HCT116 (cell line): ENCODE data around the gene FNDC1. TPM values are rescaled to one million over a fixed set of nuclear protein-coding genes. Genes with fewer than 3 reads are reported as not detected.

Experiments used
- ATAC-seq: fragments of 200-7000 bp; cut with Tn5 transposase; 2 replicates; pipeline ENCODE4 v1.9.1; 2020; ENCODE audit warnings: mild to moderate bottlenecking, moderate library complexity
- BruUV-seq: library from RNA; stranded (reverse); fragments of 400-500 nt; replicated peaks from 2 replicates; lab custom pipeline; 2021; lab: Mats Ljungman, UMichigan
- CTCF ChIA-PET: fragments of 300-600 bp; sonication (Branson Sonifier 250); formaldehyde crosslinking; loops from one replicate; lab custom pipeline; 2021; ENCODE audit warnings: antibody characterized with exemption; lab: Charles Lee
- POLR2A ChIA-PET: fragments of 300-600, 350-600 bp; sonication (Branson Sonifier 250); formaldehyde crosslinking; loops from one replicate; lab custom pipeline; 2021; ENCODE audit warnings: antibody characterized with exemption; lab: Charles Lee
- RAD21 ChIA-PET, 2 experiments: fragments of 300-600 bp; sonication (Branson Sonifier 250); formaldehyde crosslinking; loops; one replicate each; lab custom pipeline; 2023; ENCODE audit warnings: low total read pairs in 2 of 2; ENCODE audit not compliant: uncharacterized antibody in 2 of 2, unreplicated experiment in 2 of 2, low non-redundant PET in 1 of 2; lab: Charles Lee
- DNase-seq: peaks from one replicate; pipeline ENCODE4 v3.0.0-alpha.2; 2010; ENCODE audit warnings: low read depth, low spot score
- H2AFZ ChIP-seq: fragments of 200-600 bp; shearing (Covaris generic), sonication (generic); 2 replicates; pipeline ENCODE4 v1.6.1; 2017; ENCODE audit warnings: low read depth, mixed run types, mixed read lengths, antibody characterized with exemption, low read length; ENCODE audit not compliant: poor library complexity, severe bottlenecking
- H3K27ac ChIP-seq: 2 replicates; pipeline ENCODE4 v1.5.1; 2012; ENCODE audit warnings: low read depth, low read length
- H3K27me3 ChIP-seq: fragments of 200-600 bp; sonication (generic); 2 replicates; pipeline ENCODE4 v1.6.1; 2016; ENCODE audit warnings: mixed run types, low read length, mixed read lengths; ENCODE audit not compliant: insufficient read depth
- H3K36me3 ChIP-seq, 2 experiments: fragments of 200-500 bp in 1 of 2; fragments of 200-600 bp in 1 of 2; sonication (Bioruptor generic) in 1 of 2; sonication (generic) in 1 of 2; 2 replicates each; pipeline versions ENCODE4 v1.5.1 to v1.6.1; 2014 to 2016; ENCODE audit warnings: low read length in 2 of 2, inconsistent platforms in 1 of 2, mixed read lengths in 1 of 2, mixed run types in 1 of 2; ENCODE audit not compliant: insufficient read depth in 2 of 2, control insufficient read depth in 1 of 2
- H3K4me1 ChIP-seq, 2 experiments: fragments of 200-600 bp in 1 of 2; sonication (generic) in 1 of 2; 2 replicates each; pipeline versions ENCODE4 v1.5.1 to v1.6.1; 2012 to 2017; ENCODE audit warnings: low read length in 2 of 2, inconsistent platforms in 1 of 2, mild to moderate bottlenecking in 1 of 2, mixed read lengths in 1 of 2, mixed run types in 1 of 2, moderate library complexity in 1 of 2; ENCODE audit not compliant: insufficient read depth in 2 of 2, control insufficient read depth in 1 of 2
- H3K4me2 ChIP-seq: fragments of 200-600 bp; sonication (generic); 2 replicates; pipeline ENCODE4 v1.6.1; 2017; ENCODE audit warnings: mixed run types, low read length, mixed read lengths
- H3K4me3 ChIP-seq, 2 experiments: fragments of 200-600 bp in 1 of 2; sonication (generic) in 1 of 2; replicated peaks in 1 of 2; 2 replicates each; pipeline ENCODE4 v1.5.1; 2011 to 2016; ENCODE audit warnings: low read length in 2 of 2, control low read depth in 1 of 2, low read depth in 1 of 2, mild to moderate bottlenecking in 1 of 2, mixed read lengths in 1 of 2, mixed run types in 1 of 2
- H3K79me2 ChIP-seq: fragments of 200-600 bp; sonication (generic); 2 replicates; pipeline ENCODE4 v1.6.1; 2017; ENCODE audit warnings: mild to moderate bottlenecking, mixed run types, low read length, moderate library complexity, mixed read lengths; ENCODE audit not compliant: insufficient read depth
- H3K9ac ChIP-seq: fragments of 200-600 bp; sonication (generic); 2 replicates; pipeline ENCODE4 v1.6.1; 2016; ENCODE audit warnings: low read length, mixed read lengths
- H3K9me2 ChIP-seq: fragments of 200-600 bp; sonication (generic), shearing (Covaris generic); 2 replicates; pipeline ENCODE4 v1.6.1; 2017; ENCODE audit warnings: mixed run types, mild to moderate bottlenecking, moderate library complexity; ENCODE audit not compliant: insufficient read depth
- H3K9me3 ChIP-seq, 2 experiments: fragments of 200-500 bp in 1 of 2; fragments of 200-600 bp in 1 of 2; sonication (Bioruptor generic) in 1 of 2; sonication (generic) in 1 of 2; 2 replicates each; pipeline ENCODE4 v1.6.1; 2014 to 2017; ENCODE audit warnings: low read length in 2 of 2, mixed read lengths in 2 of 2, inconsistent platforms in 1 of 2, low read depth in 1 of 2, mild to moderate bottlenecking in 1 of 2, mixed run types in 1 of 2, moderate library complexity in 1 of 2; ENCODE audit not compliant: control insufficient read depth in 1 of 2, insufficient read depth in 1 of 2
- H4K20me1 ChIP-seq: fragments of 200-600 bp; sonication (generic), shearing (Covaris generic); 2 replicates; pipeline ENCODE4 v1.6.1; 2017; ENCODE audit warnings: mixed run types, mild to moderate bottlenecking, moderate library complexity; ENCODE audit not compliant: insufficient read depth
- ATF3 ChIP-seq: IDR thresholded peaks from 2 replicates; pipeline ENCODE4 v1.6.1; 2012
- EZH2 ChIP-seq: fragments of 200-600 bp; sonication (generic); IDR thresholded peaks from 2 replicates; pipeline ENCODE4 v1.6.1; 2017; ENCODE audit warnings: antibody characterized with exemption, mixed run types
- FOSL1 ChIP-seq: IDR thresholded peaks from 2 replicates; pipeline ENCODE4 v1.6.1; 2012; ENCODE audit warnings: low read depth
- JUND ChIP-seq: IDR thresholded peaks from 2 replicates; pipeline ENCODE4 v1.6.1; 2012
- POLR2AphosphoS5 ChIP-seq: IDR thresholded peaks from 2 replicates; pipeline ENCODE4 v1.6.1; 2011; ENCODE audit warnings: mild to moderate bottlenecking, low read depth, low read length, moderate library complexity
- SP1 ChIP-seq: IDR thresholded peaks from 2 replicates; pipeline ENCODE4 v1.6.1; 2012; ENCODE audit warnings: low read depth
- YY1 ChIP-seq: IDR thresholded peaks from 2 replicates; pipeline ENCODE4 v1.6.1; 2011; ENCODE audit warnings: low read length, low read depth, moderate library complexity, mild to moderate bottlenecking; ENCODE audit not compliant: insufficient replicate concordance; ENCODE audit errors: extremely low read depth
- ZBTB33 ChIP-seq: IDR thresholded peaks from 2 replicates; pipeline ENCODE4 v1.6.1; 2011; ENCODE audit warnings: mild to moderate bottlenecking, low read length, moderate library complexity; ENCODE audit not compliant: insufficient replicate concordance; ENCODE audit errors: extremely low read depth
- ZFX ChIP-seq: fragments of 450-650 bp; IDR thresholded peaks from 2 replicates; pipeline ENCODE4 v1.6.1; 2017
- intact Hi-C: fragments of 100-400 bp; cut with micrococcal nuclease; formaldehyde crosslinking; loops from 2 replicates; pipeline ENCODE4 v1.10.0; 2022
- total RNA-seq: library from RNA; stranded (reverse); gene quantifications from one replicate; pipeline ENCODE4 v1.2.1, GENCODE V29; 2021; ENCODE audit not compliant: unreplicated experiment
- TF ChIP-seq, protein P1 (sequence below): IDR thresholded peaks from 2 replicates; pipeline ENCODE4 v1.6.1; 2012

The FNDC1 gene
- total RNA-seq, 1 experiment from 2014 or later: 0.07 TPM

DNA sequence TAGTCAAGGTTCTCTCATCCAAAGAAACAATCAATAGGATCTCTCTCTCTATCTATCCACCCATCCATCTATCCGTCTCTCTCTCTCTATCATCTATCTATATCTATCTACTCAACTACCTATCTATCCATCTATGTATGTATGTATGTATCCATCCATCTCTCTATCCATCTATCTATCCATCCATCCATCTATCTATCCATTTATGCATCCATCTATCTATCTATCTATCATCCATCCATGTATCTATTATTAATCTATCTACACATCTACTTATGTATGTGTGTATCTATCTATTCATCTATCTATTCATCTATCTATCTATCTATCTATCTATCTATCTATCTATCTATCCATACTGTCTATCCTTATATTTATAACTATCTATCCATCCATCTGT, 99.3 kb downstream of the FNDC1 start (continued):
- TF ChIP-seq YY1 (no peak), EZH2 (no peak), ZFX (no peak), JUND (no peak), POLR2AphosphoS5 (no peak), ZBTB33 (no peak), ATF3 (no peak), SP1 (no peak)
- TF ChIP-seq, protein P1, sequence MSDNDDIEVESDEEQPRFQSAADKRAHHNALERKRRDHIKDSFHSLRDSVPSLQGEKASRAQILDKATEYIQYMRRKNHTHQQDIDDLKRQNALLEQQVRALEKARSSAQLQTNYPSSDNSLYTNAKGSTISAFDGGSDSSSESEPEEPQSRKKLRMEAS: no peak
- TF ChIP-seq, all 23 proteins: peak for 0

GRCh38 chr6:159271257-159271656, 102.1 kb downstream of the FNDC1 start:
- H3K36me3 ChIP-seq: no peaks in the 10 kb centered on the region
- no peaks in the 10 kb centered on the region for H3K9me3 ChIP-seq
- H3K9ac ChIP-seq: no peak overlapping the region
- no peaks in the 10 kb centered on the region for H4K20me1 ChIP-seq
- DNase-seq (no peak), ATAC-seq (no peak)
- H2AFZ ChIP-seq: no peak overlapping the region
- peaks cover 13% of the 10 kb centered on the region for H3K27me3 ChIP-seq
- H3K27ac ChIP-seq: no peak overlapping the region
- ChIA-PET CTCF (no interaction called here), POLR2A (no interaction called here), RAD21 (no interaction called here)
- H3K9me2 ChIP-seq: no peaks in the 10 kb centered on the region
- intact Hi-C loops: no loop called here
- no peaks in the 10 kb centered on the region for H3K79me2 ChIP-seq
- no TSS peak for BruUV-seq
- no peak overlapping the region for H3K4me3 ChIP-seq
- no peak overlapping the region for H3K4me2 ChIP-seq
- no peaks in the 10 kb centered on the region for H3K4me1 ChIP-seq
- TF ChIP-seq EZH2 (no peak), ATF3 (no peak), FOSL1 (no peak), SP1 (no peak)
- TF ChIP-seq, protein P1: no peak
